Aorta (tissue), 5 donors: ENCODE results near the gene DENND1A. TPM values are rescaled to one million over a fixed set of nuclear protein-coding genes. Genes with fewer than 3 reads are reported as not detected.

Experiments
- ATAC-seq: fragments of 200-7000 bp; cut with Tn5 transposase; one replicate; pipeline ENCODE4 v1.9.1; 2022; ENCODE audit warnings: moderate library complexity; ENCODE audit not compliant: low FRiP score
- DNase-seq, 2 donors: peaks; one replicate each; pipeline ENCODE4 v3.0.0-alpha.2; 2020
- H3K27ac ChIP-seq, 2 donors: one replicate each; pipeline ENCODE4 v1.5.1; 2013; ENCODE audit warnings: low read length in 2 of 2, mild to moderate bottlenecking in 2 of 2, moderate library complexity in 2 of 2, control low read depth in 1 of 2, inconsistent platforms in 1 of 2, low read depth in 1 of 2
- H3K27me3 ChIP-seq, 2 donors: one replicate each; pipeline ENCODE4 v1.6.1; 2013; ENCODE audit warnings: control low read depth in 1 of 2, low read length in 1 of 2, mild to moderate bottlenecking in 1 of 2, moderate library complexity in 1 of 2; ENCODE audit not compliant: insufficient read depth in 2 of 2, control insufficient read depth in 1 of 2
- H3K36me3 ChIP-seq, 2 donors: one replicate each; pipeline ENCODE4 v1.6.1; 2013; ENCODE audit warnings: control low read depth in 1 of 2, low read length in 1 of 2, mild to moderate bottlenecking in 1 of 2; ENCODE audit not compliant: insufficient read depth in 2 of 2, control insufficient read depth in 1 of 2
- H3K4me1 ChIP-seq, 2 donors: one replicate each; pipeline ENCODE4 v1.6.1; 2013; ENCODE audit warnings: low read length in 2 of 2, control low read depth in 1 of 2, mild to moderate bottlenecking in 1 of 2, moderate library complexity in 1 of 2; ENCODE audit not compliant: insufficient read depth in 2 of 2, control insufficient read depth in 1 of 2
- H3K4me3 ChIP-seq, 2 donors: one replicate each; pipeline ENCODE4 v1.5.1; 2013; ENCODE audit warnings: low read length in 2 of 2, control low read depth in 1 of 2, mild to moderate bottlenecking in 1 of 2
- H3K9me3 ChIP-seq: one replicate; pipeline ENCODE4 v1.6.1; 2013; ENCODE audit warnings: mild to moderate bottlenecking, low read length; ENCODE audit not compliant: control insufficient read depth
- WGBS, 2 donors: extraction: QIAGEN DNeasy Blood & Tissue Kit; methylation state at CpG; one replicate each; pipeline ENCODE4 v1.1.7; 2013; 5-methylcytosine and 5-hydroxymethylcytosine counted together
- intact Hi-C, 2 donors: fragments of 100-400 bp; cut with DNase I; formaldehyde crosslinking; loops; one replicate each; pipeline versions ENCODE4 v1.14.2 to v1.15.0; 2022
- polyA plus RNA-seq, 2 donors: library from polyadenylated mRNA; stranded (reverse); fragments of 200-250 nt; gene quantifications; one replicate each; pipeline ENCODE4 v1.2.3, GENCODE V29; 2013
- total RNA-seq, 2 donors: library from RNA; stranded (reverse); fragmentation: NEBNext Ultra II Directional; extraction: Animal tissue kit (Norgen Biotek cat#: 25700); gene quantifications; one replicate each; pipeline ENCODE4 v1.2.1, GENCODE V29; 2021
- donor health status: healthy with polysubstance abuse.
- donor health status: Bipolar disorder and iron deficiency.
- donor health status: DM: no; HTN: no; CAD: no.
- donor health status: DM: no; HTN: no; CAD: no.
- donor health status: DM: yes; HTN: yes; CAD: no.

DENND1A gene
- total and polyA plus RNA-seq, 4 donors: 6.9 to 31.4 (median 15.3) TPM

- ATAC-seq: no peak
- intact Hi-C loops: no loop called here
These were observed 570.4 kb downstream of the DENND1A start for GRCh38 chr9:123359546-123359945.

GRCh38 chr9:123359106-123359505 is 570.8 kb downstream of the DENND1A start:
- Histone ChIP-seq H3K4me3 (no peak overlapping the region), H3K4me1 (no peaks in the 10 kb centered on the region), H3K9me3 (no peaks in the 10 kb centered on the region), H3K36me3 (no peaks in the 10 kb centered on the region), H3K27ac (no peak overlapping the region), H3K27me3 (no peaks in the 10 kb centered on the region)
- WGBS, 2 donors: 78 to 79% methylated on average over 2 of the region's 2 CpGs
- DNase-seq: no peak
- intact Hi-C loops: no loop called here
- no peak for ATAC-seq

More at GRCh38 chr9:123359546-123359945, 570.4 kb downstream of the DENND1A start:
- Histone ChIP-seq H3K27ac (no peak overlapping the region), H3K27me3 (no peaks in the 10 kb centered on the region), H3K4me1 (no peaks in the 10 kb centered on the region), H3K36me3 (no peaks in the 10 kb centered on the region), H3K9me3 (no peaks in the 10 kb centered on the region), H3K4me3 (no peak overlapping the region)
- WGBS, 2 donors: 80 to 81% methylated on average over 3 of the region's 3 CpGs
- DNase-seq: no peak

- Histone ChIP-seq H3K36me3 (no peaks in the 10 kb centered on the region), H3K9me3 (no peaks in the 10 kb centered on the region), H3K27me3 (no peaks in the 10 kb centered on the region), H3K4me3 (no peak overlapping the region), H3K4me1 (no peaks in the 10 kb centered on the region), H3K27ac (no peak overlapping the region)
- no peak for ATAC-seq
- intact Hi-C loops: no loop called here
- 82 to 84% methylated on average over 10 of the region's 10 CpGs for WGBS, 2 donors
- DNase-seq: no peak
These were observed 571.6 kb downstream of the DENND1A start for GRCh38 chr9:123358181-123358905.

GRCh38 chr9:123357743-123358059 is 572.2 kb downstream of the DENND1A start:
- ATAC-seq (no peak), DNase-seq (no peak)
- Histone ChIP-seq H3K9me3 (no peaks in the 10 kb centered on the region), H3K4me3 (no peak overlapping the region), H3K4me1 (no peaks in the 10 kb centered on the region), H3K27me3 (no peaks in the 10 kb centered on the region), H3K27ac (no peak overlapping the region), H3K36me3 (no peaks in the 10 kb centered on the region)
- 98 to 100% methylated on average over 2 of the region's 2 CpGs for WGBS, 2 donors
- intact Hi-C loops: no loop called here

GRCh38 chr9:123356851-123357742 is 572.8 kb downstream of the DENND1A start:
- DNase-seq: no peak
- Histone ChIP-seq H3K4me1 (no peaks in the 10 kb centered on the region), H3K9me3 (no peaks in the 10 kb centered on the region), H3K36me3 (no peaks in the 10 kb centered on the region), H3K27me3 (no peaks in the 10 kb centered on the region), H3K27ac (no peak overlapping the region), H3K4me3 (no peak overlapping the region)
- 76 to 77% methylated on average over 18 to 19 of the region's 19 CpGs for WGBS, 2 donors
- intact Hi-C loops: no loop called here
- no peak for ATAC-seq

GRCh38 chr9:123355761-123356431 is 574.0 kb downstream of the DENND1A start, which contains the start of gene CRB2:
Gene CRB2, plus strand, starts transcription at chr9:123356197. Its CDS starts 64 bp downstream, at chr9:123356261.
- Histone ChIP-seq H3K9me3 (no peaks in the 10 kb centered on the region), H3K4me3 (no peak within 1 kb of the TSS), H3K36me3 (no peaks in the 10 kb centered on the region), H3K27ac (no peak within 1 kb of the TSS), H3K4me1 (no peaks in the 10 kb centered on the region), H3K27me3 (no peaks in the 10 kb centered on the region)
- DNase-seq (no peak), ATAC-seq (no peak)
- intact Hi-C loops: no loop called here
- 50 to 53% methylated on average over 13 to 17 of the region's 17 CpGs for WGBS, 2 donors

GRCh38 chr9:123354806-123355508 is 575.0 kb downstream of the DENND1A start:
- WGBS, 2 donors: 39 to 43% methylated on average over 7 to 9 of the region's 9 CpGs

GRCh38 chr9:123353984-123354591 is 575.8 kb downstream of the DENND1A start:
- Histone ChIP-seq H3K4me3 (no peak overlapping the region), H3K9me3 (no peaks in the 10 kb centered on the region), H3K27ac (no peak overlapping the region), H3K36me3 (no peaks in the 10 kb centered on the region), H3K4me1 (no peaks in the 10 kb centered on the region), H3K27me3 (no peaks in the 10 kb centered on the region)
- 22 to 23% methylated on average over 20 of the region's 20 CpGs for WGBS, 2 donors
- DNase-seq (peak; percentile 69 to 89), ATAC-seq (peak; percentile 75)
- intact Hi-C loops: loop anchor here (5.0 kb wide), 3 partner anchors 267 to 887 kb away; no protein-coding TSS in a partner anchor

More at GRCh38 chr9:123354806-123355508, 575.0 kb downstream of the DENND1A start:
- no peak overlapping the region for H3K4me3 ChIP-seq
- ATAC-seq: no peak
- no peaks in the 10 kb centered on the region for H3K4me1 ChIP-seq
- no peak for DNase-seq
- no peaks in the 10 kb centered on the region for H3K9me3 ChIP-seq
- no peaks in the 10 kb centered on the region for H3K27me3 ChIP-seq
- no peaks in the 10 kb centered on the region for H3K36me3 ChIP-seq
- intact Hi-C loops: loop anchor here (5.0 kb wide), 3 partner anchors 268 to 888 kb away; no protein-coding TSS in a partner anchor
- H3K27ac ChIP-seq: no peak overlapping the region
